HG03025 (cell line): ENCODE results near the gene PTGDR2.

Experiments
- ATAC-seq: cut with Tn5 transposase; IDR thresholded peaks from one replicate; pipeline ENCODE4 v1.9.1; 2021; ENCODE audit warnings: mild to moderate bottlenecking, moderate library complexity; ENCODE audit not compliant: unreplicated experiment, low FRiP score

Gene PTGDR2

DNA sequence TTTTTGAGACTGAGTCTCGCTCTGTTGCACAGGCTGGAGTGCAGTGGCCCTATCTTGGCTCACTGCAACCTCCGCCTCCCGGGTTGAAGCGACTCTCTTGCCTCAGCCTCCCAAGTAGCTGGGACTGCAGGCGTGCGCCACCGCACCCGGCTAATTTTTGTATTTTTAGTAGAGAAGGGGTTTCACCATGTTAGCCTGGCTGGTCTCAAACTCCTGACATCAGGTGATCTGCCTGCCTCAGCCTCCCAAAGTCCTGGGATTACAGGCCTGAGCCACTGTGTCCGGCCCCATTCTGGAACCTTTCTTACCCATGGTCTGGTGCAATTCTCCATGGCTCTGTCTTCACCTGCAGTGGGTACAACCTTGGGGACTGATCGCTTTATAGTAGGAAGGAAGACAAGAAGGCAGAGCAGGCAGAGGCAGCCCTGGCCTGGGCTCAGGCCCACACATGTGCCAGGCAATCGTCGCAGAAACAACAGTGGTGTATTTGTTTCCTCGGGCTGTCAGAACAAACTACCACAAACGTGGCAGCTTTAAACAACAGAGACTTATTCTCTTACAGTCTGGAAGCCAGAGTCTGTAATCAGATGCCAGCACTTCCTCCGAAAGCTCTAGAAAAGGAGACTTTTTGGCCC is 4.0 kb upstream of the PTGDR2 start:
- no peak for ATAC-seq

GRCh38 chr11:60858731-60859464 is 3.1 kb upstream of the PTGDR2 start:
- no peak for ATAC-seq

DNA sequence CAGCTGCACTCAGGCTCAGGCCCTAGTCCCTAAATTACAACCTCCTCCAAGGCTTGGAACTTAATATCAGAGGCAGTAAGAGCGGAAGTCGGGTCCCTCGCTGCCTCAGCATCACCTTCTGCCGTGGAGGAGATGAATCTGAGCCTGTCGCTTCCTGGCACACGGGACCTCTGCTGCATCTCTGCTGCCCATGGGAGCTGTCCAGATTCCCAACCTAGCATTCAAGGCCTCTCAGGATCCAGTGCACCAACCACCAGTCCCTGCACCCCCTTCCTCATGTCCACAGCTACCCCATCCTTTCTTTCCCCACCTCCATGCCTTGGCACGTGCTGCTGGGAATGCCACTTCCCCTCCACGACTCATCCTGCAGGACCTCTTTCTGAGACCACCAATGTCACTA is 2.5 kb upstream of the PTGDR2 start:
- no peak for ATAC-seq

- ATAC-seq, result no peak
These were observed 1.9 kb upstream of the PTGDR2 start for GRCh38 chr11:60857378-60858232.

- ATAC-seq, result no peak
These were observed 664 bp downstream of the PTGDR2 start for GRCh38 chr11:60854847-60855725.

- ATAC-seq, result no peak
These were observed 1.5 kb downstream of the PTGDR2 start for GRCh38 chr11:60854140-60854846.

GRCh38 chr11:60852982-60853950 is 2.5 kb downstream of the PTGDR2 start:
- ATAC-seq, result no peak

DNA sequence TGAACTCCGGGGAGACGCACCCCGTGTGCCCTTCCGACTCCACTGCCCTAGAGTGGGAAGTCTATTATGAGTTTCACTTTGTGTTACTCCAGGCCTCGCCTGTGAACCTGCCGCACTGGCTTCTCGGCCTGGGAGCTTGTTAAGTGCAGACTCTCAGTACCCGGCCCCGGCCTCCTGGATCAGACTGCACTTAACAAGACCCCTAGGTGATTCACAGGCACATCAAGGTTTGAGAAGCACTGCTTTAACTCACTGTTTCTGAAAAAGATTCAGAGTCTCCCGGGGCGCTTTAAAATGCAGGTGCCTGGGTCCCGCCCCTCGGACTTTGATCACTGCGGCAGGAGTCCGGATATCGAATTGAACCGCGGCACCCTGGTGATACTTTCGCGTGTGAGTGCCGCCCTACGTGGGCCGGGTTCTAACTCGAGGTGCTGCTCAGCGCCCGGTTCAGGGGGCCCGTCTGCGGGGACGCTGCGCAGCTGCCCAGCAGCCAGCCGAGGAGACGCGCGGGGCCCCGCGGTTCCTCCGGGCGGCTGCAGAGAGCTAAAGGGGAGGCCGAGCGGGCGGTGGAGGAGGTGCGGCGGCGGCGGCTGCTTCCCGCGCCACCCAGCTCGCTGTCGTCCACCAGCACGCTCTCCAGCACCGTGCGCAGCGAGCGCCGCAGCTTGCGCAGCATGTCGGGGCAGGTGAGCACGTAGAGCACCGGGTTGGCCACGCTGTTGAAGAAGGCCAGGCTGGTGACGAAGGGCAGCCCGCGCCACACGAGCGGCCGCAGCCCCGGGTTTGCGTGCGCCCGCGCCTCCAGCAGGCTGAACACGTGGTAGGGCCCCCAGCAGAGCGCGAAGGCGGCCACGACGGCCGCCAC is 3.4 kb downstream of the PTGDR2 start:
- no peak for ATAC-seq

- no peak for ATAC-seq
These were observed 4.2 kb downstream of the PTGDR2 start for GRCh38 chr11:60851327-60852104.

DNA sequence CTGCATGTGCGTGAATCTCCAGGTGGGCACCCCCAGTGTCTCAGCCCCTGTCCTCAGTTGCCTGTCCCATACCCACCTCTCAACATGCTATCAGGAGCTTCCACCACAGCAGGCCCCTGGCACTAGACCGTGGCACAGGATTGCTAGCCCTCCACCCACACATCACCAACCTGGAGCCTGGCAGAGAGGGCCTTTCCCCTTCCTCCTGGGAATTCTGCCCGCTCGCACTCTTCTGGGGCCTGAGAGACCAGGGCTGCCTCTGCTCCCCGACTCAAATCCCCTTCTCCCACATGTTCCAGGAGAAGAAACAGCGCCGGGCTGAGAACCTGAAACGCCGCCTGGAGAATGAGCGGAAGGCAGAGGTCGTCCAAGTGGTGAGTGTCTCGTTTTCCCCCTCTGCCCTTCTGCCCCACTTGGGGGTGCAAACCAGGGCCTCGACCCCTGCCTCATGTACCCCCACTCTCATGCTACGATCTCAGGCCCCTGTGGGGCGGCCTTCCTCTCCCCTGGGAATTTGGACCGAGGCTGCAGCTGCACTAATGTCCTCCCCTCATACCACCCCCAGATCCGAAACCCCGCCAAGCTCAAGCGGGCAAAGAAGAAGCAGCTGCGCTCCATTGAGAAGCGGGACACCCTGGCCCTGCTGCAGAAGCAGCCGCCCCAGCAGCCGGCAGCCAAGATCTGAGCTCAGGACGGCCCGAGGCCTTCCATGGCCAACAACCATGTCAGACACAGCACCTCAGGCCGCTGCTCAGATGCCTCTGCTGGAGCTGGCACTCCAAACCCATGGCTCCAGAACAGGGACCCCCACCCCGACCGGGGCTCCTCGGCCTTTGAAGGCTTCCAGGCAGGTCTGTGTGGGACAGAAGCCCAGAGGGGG is 5.9 kb downstream of the PTGDR2 start:
- ATAC-seq, result no peak

DNA sequence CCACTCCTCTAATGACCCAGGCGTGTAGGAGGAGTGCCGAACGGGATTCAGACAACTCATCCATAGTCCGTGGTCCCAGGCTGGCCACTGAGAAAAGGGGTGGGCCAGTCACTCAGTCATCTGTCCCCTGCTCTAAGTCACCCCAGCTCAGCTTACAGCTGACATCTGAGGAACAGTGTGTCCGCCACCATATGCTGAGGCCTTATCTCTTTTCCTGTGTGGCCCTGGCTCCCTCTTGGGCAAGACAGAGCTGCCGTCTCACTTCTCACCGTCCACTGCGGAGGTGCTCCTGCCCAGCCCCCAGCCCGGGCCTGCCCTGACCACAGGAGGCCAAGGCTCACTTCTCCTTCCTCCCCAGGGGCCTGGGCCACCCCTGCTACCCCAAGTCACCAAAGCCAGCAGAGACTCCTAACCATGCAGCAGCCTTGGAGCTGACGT is 7.0 kb downstream of the PTGDR2 start:
- no peak for ATAC-seq

GRCh38 chr11:60847896-60848295 is 7.9 kb downstream of the PTGDR2 start:
- ATAC-seq, result no peak

GRCh38 chr11:60847281-60847680 is 8.5 kb downstream of the PTGDR2 start:
- no peak for ATAC-seq

DNA sequence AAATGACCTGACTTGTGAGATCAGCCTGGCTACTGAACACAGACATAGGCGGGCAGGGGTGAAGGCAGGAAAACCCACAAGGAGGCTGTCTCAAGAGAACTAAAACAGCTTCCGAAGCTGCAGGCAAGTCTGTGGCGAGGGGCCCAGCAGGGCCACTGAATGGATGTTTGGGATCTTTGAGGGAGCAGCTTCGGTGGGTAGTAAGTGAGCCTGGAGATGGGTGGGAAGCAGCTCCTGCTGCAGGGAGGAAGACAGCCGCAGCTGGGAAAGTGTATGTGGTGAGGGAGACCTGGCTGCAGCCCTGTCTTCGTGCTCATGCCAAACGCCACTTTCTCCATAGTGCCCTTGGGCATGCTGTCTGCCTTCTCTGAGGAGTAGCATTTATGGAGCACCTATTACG is 10.4 kb downstream of the PTGDR2 start:
- no peak for ATAC-seq

DNA sequence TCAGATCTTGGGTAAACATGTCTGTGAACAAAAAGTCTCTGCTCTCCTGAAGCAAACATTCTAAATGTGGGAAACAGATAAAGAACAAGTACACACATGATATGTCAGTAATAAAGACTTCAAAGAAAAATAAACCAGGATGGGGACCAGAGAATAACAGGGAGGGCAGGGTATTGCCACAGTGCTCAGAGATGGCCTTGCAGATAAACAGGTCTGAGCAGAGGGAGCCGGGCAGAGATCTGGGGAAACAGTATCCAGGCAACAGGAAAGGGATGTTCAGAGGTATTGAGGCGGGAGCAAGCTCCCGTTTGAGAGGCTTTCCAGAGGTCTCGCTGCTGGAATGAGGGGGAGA is 10.9 kb downstream of the PTGDR2 start:
- no peak for ATAC-seq
